B cell (primary cell): ENCODE data around the gene SYCP3. TPM values are rescaled to one million over a fixed set of nuclear protein-coding genes. Genes with fewer than 3 reads are reported as not detected.

Source experiments
- ATAC-seq: fragments of 200-7000 bp; cut with Tn5 transposase; one replicate; pipeline ENCODE4 v1.10.0; 2021; ENCODE audit warnings: low read depth, mild to moderate bottlenecking, moderate number of reproducible peaks, moderate library complexity
- CTCF ChIA-PET: fragments of 350-600 bp; sonication (Branson Sonifier 250); formaldehyde crosslinking; loops from one replicate; lab custom pipeline; 2021; ENCODE audit warnings: antibody characterized with exemption, inconsistent platforms; lab: Charles Lee
- POLR2A ChIA-PET: fragments of 350-600 bp; sonication (Branson Sonifier 250); formaldehyde crosslinking; loops from one replicate; lab custom pipeline; 2021; ENCODE audit warnings: antibody characterized with exemption; lab: Charles Lee
- DNase-seq: peaks from one replicate; pipeline ENCODE4 v3.0.0; 2013
- H2AFZ ChIP-seq: 2 replicates; pipeline ENCODE4 v1.6.1; 2012; ENCODE audit warnings: mild to moderate bottlenecking, low read depth, low read length; ENCODE audit not compliant: insufficient read depth, poor library complexity, severe bottlenecking
- H3K27ac ChIP-seq, 2 donors: 1 replicate in 1 of 2; 2 replicates in 1 of 2; pipeline ENCODE4 v1.5.1; 2012 to 2013; ENCODE audit warnings: low read length in 2 of 2, mild to moderate bottlenecking in 2 of 2, moderate library complexity in 1 of 2
- H3K27me3 ChIP-seq, 4 experiments: fragments of 200-600 bp in 1 of 4; sonication (generic) in 1 of 4; replicated peaks in 1 of 4; 1 replicate in 2 of 4; 2 replicates in 2 of 4; pipeline versions ENCODE4 v1.6.1 to v1.7.0; 2013 to 2016; ENCODE audit warnings: low read length in 3 of 4, mild to moderate bottlenecking in 2 of 4, mixed read lengths in 1 of 4, moderate library complexity in 1 of 4; ENCODE audit not compliant: insufficient read depth in 4 of 4, control insufficient read depth in 3 of 4; ENCODE audit errors: control extremely low read depth in 1 of 4
- H3K36me3 ChIP-seq, 2 experiments: replicated peaks in 1 of 2; 1 replicate in 1 of 2; 2 replicates in 1 of 2; pipeline versions ENCODE4 v1.6.1 to v1.7.1; 2013; ENCODE audit warnings: low read length in 1 of 2; ENCODE audit not compliant: insufficient read depth in 2 of 2, control insufficient read depth in 1 of 2; ENCODE audit errors: control extremely low read depth in 1 of 2, extremely low read depth in 1 of 2
- H3K4me1 ChIP-seq, 2 donors: fragments of 200-600 bp in 1 of 2; sonication (generic) in 1 of 2; 1 replicate in 1 of 2; 2 replicates in 1 of 2; pipeline versions ENCODE4 v1.5.1 to v1.6.1; 2013 to 2017; ENCODE audit warnings: low read length in 2 of 2; ENCODE audit not compliant: control insufficient read depth in 2 of 2, insufficient read depth in 2 of 2
- H3K4me2 ChIP-seq: replicated peaks from 2 replicates; pipeline ENCODE3; 2012; ENCODE audit warnings: mild to moderate bottlenecking, low read depth, low read length; ENCODE audit not compliant: poor library complexity, severe bottlenecking
- H3K4me3 ChIP-seq, 5 experiments: fragments of 200-600 bp in 1 of 5; sonication (generic) in 1 of 5; 1 replicate in 3 of 5; 2 replicates in 2 of 5; pipeline versions ENCODE4 v1.5.1 to v1.7.0; 2011 to 2016; ENCODE audit warnings: low read length in 4 of 5, mild to moderate bottlenecking in 4 of 5, low read depth in 2 of 5, control low read depth in 1 of 5, moderate library complexity in 1 of 5; ENCODE audit not compliant: insufficient read depth in 1 of 5; ENCODE audit errors: control extremely low read depth in 1 of 5, extremely low read depth in 1 of 5
- H3K79me2 ChIP-seq: fragments of 200-600 bp; sonication (generic); one replicate; pipeline ENCODE4 v1.6.0; 2016; ENCODE audit warnings: low read length; ENCODE audit not compliant: control insufficient read depth, insufficient read depth
- H3K9ac ChIP-seq: fragments of 200-600 bp; sonication (generic); 2 replicates; pipeline ENCODE4 v1.6.1; 2017; ENCODE audit warnings: mild to moderate bottlenecking, low read length, moderate library complexity
- H3K9me3 ChIP-seq, 3 donors: one replicate each; pipeline versions ENCODE4 v1.6.1 to v1.7.1; 2013; ENCODE audit warnings: low read length in 2 of 3; ENCODE audit not compliant: control insufficient read depth in 2 of 3, insufficient read depth in 1 of 3; ENCODE audit errors: control extremely low read depth in 1 of 3
- H4K20me1 ChIP-seq: 2 replicates; pipeline ENCODE4 v1.6.0; 2012; ENCODE audit warnings: mild to moderate bottlenecking, low read length; ENCODE audit not compliant: insufficient read depth, control insufficient read depth, poor library complexity, severe bottlenecking
- H3K27ac Mint-ChIP-seq: one replicate; pipeline ENCODE4 v1.8.0; 2021; ENCODE audit warnings: mixed read lengths
- H3K27me3 Mint-ChIP-seq: one replicate; pipeline ENCODE4 v1.8.0; 2021; ENCODE audit warnings: mixed read lengths
- H3K4me1 Mint-ChIP-seq: one replicate; pipeline ENCODE4 v1.8.0; 2021; ENCODE audit warnings: mixed read lengths
- H3K4me3 Mint-ChIP-seq: one replicate; pipeline ENCODE4 v1.8.0; 2021; ENCODE audit warnings: mixed read lengths
- H3K9me3 Mint-ChIP-seq: one replicate; pipeline ENCODE4 v1.8.0; 2022; ENCODE audit warnings: mixed read lengths; ENCODE audit not compliant: insufficient read depth
- EZH2 ChIP-seq: IDR thresholded peaks from 2 replicates; pipeline ENCODE4 v1.6.1; 2012; ENCODE audit warnings: borderline replicate concordance, low read depth, mild to moderate bottlenecking, moderate library complexity, low read length; ENCODE audit not compliant: insufficient read depth, poor library complexity, severe bottlenecking
- WGBS: methylation state at CpG from one replicate; pipeline ENCODE4 v1.1.5; 2013; ENCODE audit warnings: missing lambda C conversion rate; ENCODE audit not compliant: insufficient coverage; 5-methylcytosine and 5-hydroxymethylcytosine counted together
- intact Hi-C: fragments of 100-400 bp; cut with micrococcal nuclease; formaldehyde crosslinking; loops from one replicate; pipeline ENCODE4 v1.10.0; 2022
- polyA plus RNA-seq: library from polyadenylated mRNA; depleted of rRNA; stranded (reverse); fragments of >200 nt; gene quantifications from 2 replicates; pipeline ENCODE4 v1.2.3, GENCODE V29; 2012
- total RNA-seq, 2 donors: library from RNA; stranded (reverse); fragments of 120-200 nt in 1 of 2; gene quantifications; 1 replicate in 1 of 2; 2 replicates in 1 of 2; pipeline versions ENCODE4 v1.2.3 to v1.2.4, GENCODE V29; 2013 to 2022
- TF ChIP-seq, protein P1 (sequence below): fragments of 200-600 bp; IDR thresholded peaks from one replicate; pipeline ENCODE4 v1.8.0; 2022; ENCODE audit warnings: antibody characterized with exemption, mild to moderate bottlenecking

SYCP3 gene
- total and polyA plus RNA-seq, 2 donors (not counting 1 experiment from before 2014, with no cell fraction given): 0.04 to 0.12 TPM

GRCh38 chr12:101749657-101750056 is 10.4 kb upstream of the SYCP3 start:
- Mint-ChIP-seq H3K4me1 (peaks cover 43% of the 10 kb centered on the region), H3K4me3 (no peak overlapping the region), H3K27me3 (no peaks in the 10 kb centered on the region), H3K9me3 (no peaks in the 10 kb centered on the region), H3K27ac (peak overlapping the region; percentile 21)
- Histone ChIP-seq H3K9ac (no peak overlapping the region), H3K4me3 (no peak overlapping the region), H3K9me3 (no peaks in the 10 kb centered on the region), H4K20me1 (no peaks in the 10 kb centered on the region), H3K36me3 (peaks cover 21 to 31% of the 10 kb centered on the region in 2 experiments), H2AFZ (no peak overlapping the region), H3K4me1 (peaks cover 16 to 24% of the 10 kb centered on the region in 2 donors), H3K27ac (no peak overlapping the region), H3K27me3 (no peaks in the 10 kb centered on the region), H3K4me2 (no peak overlapping the region), H3K79me2 (no peaks in the 10 kb centered on the region)
- WGBS: 58% methylated on average over 4 of the region's 4 CpGs
- intact Hi-C loops: loop anchor here (10.0 kb wide), 1 partner anchor 1695 kb away; no protein-coding TSS in a partner anchor
- TF ChIP-seq EZH2: no peak
- TF ChIP-seq, protein P1, sequence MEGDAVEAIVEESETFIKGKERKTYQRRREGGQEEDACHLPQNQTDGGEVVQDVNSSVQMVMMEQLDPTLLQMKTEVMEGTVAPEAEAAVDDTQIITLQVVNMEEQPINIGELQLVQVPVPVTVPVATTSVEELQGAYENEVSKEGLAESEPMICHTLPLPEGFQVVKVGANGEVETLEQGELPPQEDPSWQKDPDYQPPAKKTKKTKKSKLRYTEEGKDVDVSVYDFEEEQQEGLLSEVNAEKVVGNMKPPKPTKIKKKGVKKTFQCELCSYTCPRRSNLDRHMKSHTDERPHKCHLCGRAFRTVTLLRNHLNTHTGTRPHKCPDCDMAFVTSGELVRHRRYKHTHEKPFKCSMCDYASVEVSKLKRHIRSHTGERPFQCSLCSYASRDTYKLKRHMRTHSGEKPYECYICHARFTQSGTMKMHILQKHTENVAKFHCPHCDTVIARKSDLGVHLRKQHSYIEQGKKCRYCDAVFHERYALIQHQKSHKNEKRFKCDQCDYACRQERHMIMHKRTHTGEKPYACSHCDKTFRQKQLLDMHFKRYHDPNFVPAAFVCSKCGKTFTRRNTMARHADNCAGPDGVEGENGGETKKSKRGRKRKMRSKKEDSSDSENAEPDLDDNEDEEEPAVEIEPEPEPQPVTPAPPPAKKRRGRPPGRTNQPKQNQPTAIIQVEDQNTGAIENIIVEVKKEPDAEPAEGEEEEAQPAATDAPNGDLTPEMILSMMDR: no peak
- DNase-seq (no peak), ATAC-seq (no peak)
- ChIA-PET POLR2A (interaction anchor here (0.6 kb wide), 1 partner anchor 13 kb away, joined by 14 read pairs; no protein-coding TSS in a partner anchor), CTCF (interaction anchor here (4.5 kb wide), 1 partner anchor 11 kb away, joined by 30 read pairs; no protein-coding TSS in a partner anchor)

- TF ChIP-seq, protein P1: no peak
- no peak for TF ChIP-seq EZH2
- H3K4me3 ChIP-seq: no peak overlapping the region
- H4K20me1 ChIP-seq: no peaks in the 10 kb centered on the region
- Mint-ChIP-seq H3K27ac (no peak overlapping the region), H3K9me3 (no peaks in the 10 kb centered on the region), H3K4me3 (no peak overlapping the region), H3K4me1 (peaks cover 51% of the 10 kb centered on the region), H3K27me3 (no peaks in the 10 kb centered on the region)
- CTCF ChIA-PET: interaction anchor here (0.8 to 4.5 kb wide), 3 partner anchors 9 to 23 kb away, joined by 3 to 30 read pairs (median 3); no protein-coding TSS in a partner anchor
- intact Hi-C loops: loop anchor here (10.0 kb wide), 1 partner anchor 1696 kb away; no protein-coding TSS in a partner anchor
- no peaks in the 10 kb centered on the region for H3K27me3 ChIP-seq
- H3K36me3 ChIP-seq: peaks cover 21 to 29% of the 10 kb centered on the region in 2 experiments
- H3K9me3 ChIP-seq: no peaks in the 10 kb centered on the region
- H3K4me1 ChIP-seq: peaks cover 24 to 31% of the 10 kb centered on the region in 2 donors
- DNase-seq: no peak
- ATAC-seq: no peak
- H3K9ac ChIP-seq: no peak overlapping the region
- H3K27ac ChIP-seq: no peak overlapping the region
- no CpG with 5 or more reads among the region's 1 CpG for WGBS
- H3K79me2 ChIP-seq: no peaks in the 10 kb centered on the region
- no peak overlapping the region for H2AFZ ChIP-seq
- POLR2A ChIA-PET: interaction anchor here (0.6 kb wide), 1 partner anchor 14 kb away, joined by 14 read pairs; no protein-coding TSS in a partner anchor
- H3K4me2 ChIP-seq: no peak overlapping the region
Observed at GRCh38 chr12:101748907-101749306, 9.6 kb upstream of the SYCP3 start.
